Stimulated activated CD4-positive, alpha-beta T cell treated with anti-CD3 and anti-CD28 coated beads, Interleukin-2, amount 100 ng/mL, for 4 hours (primary cell): ENCODE data around the gene NCBP3.
"Not testable (repeated sequence)": the region's sequence is repeated elsewhere in the genome, so short reads cannot be mapped to it uniquely, and the experiment has no call there.

Source experiments
- DNase-seq: peaks from one replicate; pipeline ENCODE4 v3.0.0-alpha.2; 2020; ENCODE audit warnings: low read depth

Gene NCBP3

GRCh38 chr17:3792481-3792880, 53.6 kb downstream of the NCBP3 start:
- no peak for DNase-seq

DNA sequence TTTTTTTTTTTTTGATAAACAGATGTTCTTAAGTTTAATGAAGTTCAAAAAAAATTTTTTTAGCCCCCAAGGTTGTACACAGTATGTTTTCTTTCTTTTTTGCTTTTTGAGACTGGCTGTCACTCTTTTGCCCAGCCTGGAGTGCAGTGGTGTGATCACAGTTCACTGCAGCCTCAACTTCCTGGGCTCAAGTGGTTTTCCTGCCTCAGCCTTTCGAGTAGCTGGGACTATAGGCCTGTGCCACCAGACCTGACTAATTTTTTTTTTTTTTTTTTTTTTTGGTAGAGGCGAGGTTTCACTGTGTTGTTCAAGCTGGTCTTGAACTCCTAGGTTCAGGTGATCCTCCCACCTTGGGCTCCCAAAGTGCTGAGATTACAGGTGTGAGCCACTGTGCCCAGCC, 57.8 kb downstream of the NCBP3 start:
- no peak for DNase-seq

- DNase-seq, result not testable (repeated sequence)
Observed at GRCh38 chr17:3785323-3785722, 60.7 kb downstream of the NCBP3 start.

- DNase-seq, result no peak
Observed at GRCh38 chr17:3782751-3783150, 63.3 kb downstream of the NCBP3 start.

DNA sequence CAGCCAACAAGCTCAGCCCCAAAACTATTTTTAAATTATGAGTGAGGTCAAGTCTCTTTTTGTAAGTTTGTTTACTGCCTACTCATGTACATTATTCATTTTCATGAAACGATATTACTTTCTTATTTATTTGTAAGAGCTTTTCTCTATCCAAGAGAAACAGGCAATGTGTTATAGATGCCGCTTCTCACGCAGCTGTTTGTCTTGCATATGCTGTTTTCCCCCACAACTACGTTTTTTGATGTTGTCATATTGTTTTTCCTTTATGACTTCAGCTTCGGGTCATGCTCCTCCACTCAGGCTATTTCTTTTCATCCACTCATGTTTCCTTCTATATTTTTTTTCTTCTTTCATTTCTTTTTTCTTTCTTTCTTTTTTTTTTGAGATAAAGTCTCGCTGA, 65.1 kb downstream of the NCBP3 start:
- no peak for DNase-seq

GRCh38 chr17:3777366-3778120, 68.5 kb downstream of the NCBP3 start:
- no peak for DNase-seq

DNA sequence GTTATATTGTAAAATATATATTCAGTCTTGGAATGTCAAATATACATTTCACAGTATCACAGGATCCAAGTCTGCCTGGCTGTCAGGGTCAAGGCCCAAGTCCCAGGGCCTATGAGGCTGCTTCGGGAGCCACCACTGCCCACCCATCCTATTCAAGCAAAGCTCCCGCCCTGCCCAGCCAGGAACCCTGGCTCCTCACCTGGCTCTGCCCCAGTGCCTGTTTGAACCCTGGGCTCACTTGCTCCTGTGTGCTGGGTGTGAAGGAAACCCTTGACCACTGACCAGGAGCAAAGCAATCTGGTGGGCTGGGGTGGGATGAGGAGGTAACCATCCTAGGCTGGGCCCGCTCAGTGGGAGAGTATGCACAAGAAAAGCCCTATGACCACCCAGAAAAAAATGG, 72.1 kb downstream of the NCBP3 start:
- no peak for DNase-seq

GRCh38 chr17:3773511-3773910, 72.5 kb downstream of the NCBP3 start:
- DNase-seq, result no peak

DNA sequence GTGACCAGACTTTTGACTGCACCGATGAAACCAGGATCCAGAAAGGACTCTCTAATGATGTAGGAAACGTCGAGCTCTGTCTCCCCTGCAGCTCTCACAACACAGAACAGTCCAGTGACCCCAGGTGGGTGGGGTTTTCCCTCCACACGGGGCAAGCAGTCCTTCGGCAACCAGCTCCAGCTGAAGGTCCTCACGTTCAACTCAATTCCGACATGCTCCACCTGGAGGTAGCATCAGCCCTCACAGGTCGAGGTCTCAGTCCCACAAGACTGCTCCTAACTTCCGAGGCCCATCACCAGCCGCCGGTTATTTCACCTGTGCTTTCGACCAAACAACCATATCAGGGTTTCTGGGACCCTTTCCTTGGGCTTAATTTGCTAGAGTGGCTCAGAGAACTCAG, 73.3 kb downstream of the NCBP3 start:
- DNase-seq, result no peak

DNA sequence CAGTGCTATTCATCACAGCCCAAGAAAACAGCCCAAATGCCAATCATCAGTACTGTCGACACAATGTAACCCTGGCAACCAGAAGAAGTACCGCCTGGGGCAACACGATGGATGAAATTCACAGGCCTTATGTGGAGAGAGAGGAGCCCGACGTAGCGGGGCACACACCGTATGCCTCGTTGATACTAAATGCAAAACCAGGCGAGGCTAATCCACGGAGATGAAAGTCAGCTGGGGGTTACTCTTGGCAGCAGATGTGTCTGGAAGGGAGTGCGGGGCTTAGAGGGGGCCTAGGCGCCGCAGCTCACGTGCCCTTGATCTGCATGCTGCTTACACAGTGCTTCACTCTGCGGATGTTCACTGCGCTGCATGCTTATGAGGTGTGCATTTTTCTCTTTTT, 74.9 kb downstream of the NCBP3 start:
- no peak for DNase-seq

DNA sequence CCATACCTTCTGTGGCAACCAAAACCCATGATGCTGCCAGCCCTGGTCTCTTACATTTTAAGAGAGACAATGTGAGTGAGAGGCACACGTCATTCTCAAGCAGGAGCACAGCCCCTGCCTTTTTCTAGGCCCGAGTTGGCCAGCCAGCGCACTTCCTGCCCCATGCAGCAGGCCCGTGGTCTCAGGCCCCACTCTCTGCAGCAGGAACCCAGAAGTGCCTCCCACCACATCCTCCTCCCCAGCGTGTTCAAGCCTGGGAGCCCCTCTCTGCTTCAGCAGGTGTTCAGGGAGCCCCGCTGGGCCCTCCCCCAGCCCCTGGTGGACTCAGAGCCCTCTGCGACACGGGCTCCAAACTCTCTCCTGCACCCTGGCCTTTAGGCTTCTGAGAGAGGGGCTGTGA, 75.6 kb downstream of the NCBP3 start:
- DNase-seq, result no peak

DNA sequence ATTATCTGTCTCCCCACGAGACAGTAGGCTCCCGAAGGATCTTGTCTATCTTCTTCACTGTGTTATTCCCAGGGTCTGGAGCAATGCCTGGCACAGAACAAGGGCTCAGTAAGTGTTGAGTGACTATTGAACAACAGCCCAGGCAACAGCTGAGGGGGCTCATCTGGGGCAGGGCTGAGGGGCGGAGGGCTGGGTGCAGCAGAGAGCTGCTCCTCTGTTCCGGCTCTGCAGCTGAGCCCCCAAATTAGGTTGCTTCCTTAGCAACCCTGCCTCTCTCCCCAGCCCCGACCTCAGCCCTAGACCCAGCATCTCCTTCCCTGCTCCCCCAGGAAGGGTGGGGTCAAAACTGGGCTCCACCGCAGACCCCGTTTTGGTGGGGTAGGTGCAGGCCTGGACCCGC, 77.3 kb downstream of the NCBP3 start:
- no peak for DNase-seq

DNA sequence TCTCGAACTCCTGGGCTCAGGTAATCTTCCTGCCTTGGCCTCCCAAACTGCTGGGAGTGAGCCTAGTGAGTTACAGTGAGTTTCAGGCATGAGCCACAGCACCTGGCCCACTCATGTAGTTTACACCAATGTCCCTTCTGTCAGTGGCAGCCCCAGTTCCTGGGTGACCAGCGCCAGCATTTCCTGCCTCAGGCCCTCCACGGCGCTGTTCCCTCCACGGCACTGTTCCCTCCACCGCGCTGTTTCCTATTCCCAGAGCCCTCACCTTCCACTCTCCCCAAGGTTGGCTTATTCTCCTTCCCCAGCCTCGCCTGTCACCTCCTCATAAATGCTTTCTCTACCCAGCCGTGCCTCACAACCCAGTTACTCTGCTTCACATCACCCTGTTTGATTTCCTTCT, 77.7 kb downstream of the NCBP3 start:
- DNase-seq, result no peak

GRCh38 chr17:3766779-3767178, 79.3 kb downstream of the NCBP3 start:
- no peak for DNase-seq

- DNase-seq, result no peak
Observed at GRCh38 chr17:3765981-3766380, 80.1 kb downstream of the NCBP3 start.

- no peak for DNase-seq
Observed at GRCh38 chr17:3763777-3764170, 82.3 kb downstream of the NCBP3 start.

DNA sequence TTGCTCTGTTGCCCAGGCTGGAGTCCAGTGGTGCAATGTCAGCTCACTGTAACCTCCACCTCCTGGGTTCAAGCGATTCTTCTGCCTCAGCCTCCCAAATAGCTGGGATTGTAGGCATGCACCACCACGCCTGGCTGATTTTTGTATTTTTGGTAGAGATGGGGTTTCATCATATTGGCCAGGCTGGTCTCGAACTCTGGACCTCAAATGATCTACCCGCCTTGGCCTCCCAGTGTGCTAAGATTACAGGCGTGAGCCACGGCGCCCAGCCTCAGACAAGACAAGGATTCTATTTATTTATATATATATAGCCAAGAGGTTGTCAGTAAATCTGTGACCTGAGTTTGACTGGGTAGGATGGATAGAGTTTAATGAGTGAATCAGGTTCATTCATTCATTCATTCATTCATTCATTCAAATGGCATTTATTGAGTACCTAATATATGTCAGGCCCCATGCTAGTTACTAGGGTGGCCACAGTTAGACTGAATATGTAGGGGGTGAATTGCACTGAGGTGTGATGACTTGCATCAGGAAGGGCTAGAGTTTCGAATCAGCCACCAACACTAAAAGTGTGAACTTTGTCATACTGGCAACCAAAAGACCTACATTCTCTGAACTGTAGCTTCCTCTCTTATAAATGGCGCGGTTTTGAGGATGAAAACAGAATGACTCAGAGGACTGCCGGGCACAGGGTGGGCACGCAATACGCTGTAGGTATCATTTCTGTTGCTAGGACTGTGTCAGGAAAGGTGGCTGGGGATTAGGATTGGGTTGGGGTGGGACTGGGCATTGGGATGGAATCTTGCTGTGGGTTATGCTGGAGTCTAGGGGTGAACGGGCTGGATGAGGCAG, 82.9 kb downstream of the NCBP3 start:
- DNase-seq, result no peak

DNA sequence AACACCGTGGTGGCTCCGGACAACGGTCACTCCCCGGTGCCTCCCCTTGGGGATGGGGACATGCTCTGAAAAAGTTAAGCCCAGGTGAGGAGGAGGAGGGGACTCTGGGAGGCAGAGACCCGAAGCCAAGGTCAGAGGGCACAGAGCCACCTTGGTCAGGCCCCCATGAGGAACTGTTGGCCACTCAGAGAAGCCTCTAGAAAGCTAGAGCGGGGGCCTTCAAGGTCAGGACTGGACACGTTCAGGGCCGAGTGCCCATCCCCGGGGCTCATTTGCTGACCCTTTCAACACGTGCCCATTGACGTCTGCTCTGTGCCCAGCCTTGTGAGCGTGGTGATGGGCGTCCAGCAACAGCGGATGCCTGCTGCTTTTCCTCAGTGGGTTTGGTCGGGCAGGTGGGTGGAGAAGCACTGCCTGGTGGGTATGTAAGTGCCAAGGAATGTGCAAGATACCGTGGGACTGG, 84.1 kb downstream of the NCBP3 start:
- DNase-seq, result no peak

GRCh38 chr17:3761036-3761917, 84.8 kb downstream of the NCBP3 start:
- DNase-seq, result no peak

DNA sequence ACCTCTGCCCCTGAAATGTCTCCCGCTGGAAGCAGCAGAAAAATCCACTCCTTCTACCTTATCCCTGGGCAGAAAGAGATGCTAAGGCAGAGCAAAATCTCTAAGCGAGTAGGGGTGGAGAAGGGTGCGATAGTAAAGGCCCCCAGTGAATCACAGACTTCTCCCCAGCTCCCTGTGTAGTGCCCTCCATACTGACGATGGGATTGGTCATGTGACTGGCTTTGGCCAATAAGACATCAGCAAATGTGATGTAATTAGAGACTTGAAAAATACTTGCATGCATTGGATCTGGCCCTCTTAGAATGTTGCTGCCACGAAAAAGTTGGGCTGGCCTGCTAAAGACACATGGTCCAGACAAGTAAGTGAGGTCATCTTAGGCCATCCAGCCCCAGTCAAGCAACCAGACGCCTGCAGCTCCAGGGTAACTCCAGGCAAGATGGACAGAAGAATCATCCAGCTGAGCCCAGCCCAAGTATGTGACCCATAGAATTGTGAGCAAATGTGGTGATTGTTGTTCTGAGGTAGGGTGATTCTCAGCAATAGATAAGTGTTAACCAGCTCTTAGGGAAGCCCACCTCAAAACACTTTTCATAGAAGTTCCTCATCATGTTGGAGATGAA, 86.3 kb downstream of the NCBP3 start:
- DNase-seq, result no peak

DNA sequence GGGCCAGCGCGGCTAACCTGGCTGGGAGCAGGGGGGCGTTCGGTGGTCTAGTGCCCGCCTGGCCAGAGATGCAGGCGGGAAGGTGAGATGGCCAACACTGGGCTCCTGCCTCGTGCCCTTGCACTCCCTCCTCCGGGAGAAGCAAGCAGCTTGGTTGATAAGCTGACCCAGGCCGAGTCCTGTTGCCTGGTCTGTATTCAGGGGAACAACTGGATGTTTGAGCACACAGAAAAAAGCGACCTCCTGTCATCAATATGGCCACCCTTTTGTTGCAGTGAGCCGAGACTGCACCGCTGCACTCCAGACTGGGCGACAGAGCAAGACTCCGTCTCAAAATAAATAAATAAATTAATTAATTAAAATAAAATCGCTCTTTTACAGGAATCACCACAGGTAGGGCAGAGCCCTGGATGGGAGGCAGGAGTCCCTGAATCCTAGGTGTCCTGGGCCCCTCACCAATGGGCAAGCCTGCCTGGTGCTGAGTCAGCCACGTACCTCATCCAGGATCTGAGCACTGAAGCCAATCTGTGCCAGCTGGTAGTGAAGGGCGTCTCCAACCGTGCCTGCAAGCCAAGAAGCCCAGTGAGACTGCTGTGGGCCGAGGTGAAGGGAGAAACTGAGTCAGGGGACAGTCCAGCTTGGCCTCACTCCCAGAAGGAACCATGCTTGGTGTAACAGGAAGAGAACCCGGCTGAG, 90.6 kb downstream of the NCBP3 start:
- DNase-seq, result no peak
